ENCODE results near the gene KCTD17. TPM values are rescaled to one million over a fixed set of nuclear protein-coding genes. Genes with fewer than 3 reads are reported as not detected.

KCTD17 gene
- total RNA-seq, 1 donor from 2014 or later, result 46.9 TPM

DNA sequence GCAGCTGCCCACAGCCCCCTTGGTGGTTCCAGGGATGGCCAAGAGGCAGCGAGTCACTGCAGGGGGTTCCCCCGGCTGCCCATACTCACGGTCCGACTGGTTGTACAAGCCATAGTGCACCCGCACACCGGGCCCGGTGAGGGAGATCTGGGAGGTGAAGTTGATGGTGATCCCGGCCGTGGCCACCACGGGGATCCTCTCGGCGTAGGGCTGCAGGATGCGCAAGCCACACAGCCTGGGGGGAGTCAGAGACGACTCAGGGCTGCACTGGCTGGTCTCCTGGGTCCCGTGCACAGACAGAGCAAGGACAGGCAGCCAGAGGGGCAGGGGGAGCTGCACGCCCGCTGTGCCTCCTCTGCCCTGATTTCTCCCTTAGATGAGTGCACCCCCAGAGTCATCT lies 23.5 kb downstream of the KCTD17 start:
- no peak for TF ChIP-seq CTCF (IDR thresholded peaks at IDR 0.05; ENCODE audit: unreplicated experiment)
- Mint-ChIP-seq H3K4me3 (ENCODE audit: unreplicated experiment) (no peak overlapping the region), H3K9me3 (ENCODE audit: unreplicated experiment) (no peaks in the 10 kb centered on the region), H3K27ac (ENCODE audit: unreplicated experiment) (no peak overlapping the region), H3K4me1 (ENCODE audit: unreplicated experiment) (peaks cover 17% of the 10 kb centered on the region), H3K27me3 (ENCODE audit: unreplicated experiment) (peaks cover 9% of the 10 kb centered on the region), H3K36me3 (ENCODE audit: low read depth, unreplicated experiment) (no peaks in the 10 kb centered on the region)
- no peak for DNase-seq (ENCODE audit: low spot score)

- Mint-ChIP-seq H3K27ac (ENCODE audit: unreplicated experiment) (no peak overlapping the region), H3K36me3 (ENCODE audit: low read depth, unreplicated experiment) (no peaks in the 10 kb centered on the region), H3K4me3 (ENCODE audit: unreplicated experiment) (no peak overlapping the region), H3K27me3 (ENCODE audit: unreplicated experiment) (peaks cover 7% of the 10 kb centered on the region), H3K4me1 (ENCODE audit: unreplicated experiment) (peaks cover 19% of the 10 kb centered on the region), H3K9me3 (ENCODE audit: unreplicated experiment) (no peaks in the 10 kb centered on the region)
- DNase-seq (ENCODE audit: low spot score), result no peak
- TF ChIP-seq CTCF (IDR thresholded peaks at IDR 0.05; ENCODE audit: unreplicated experiment), result no peak
Observed at GRCh38 chr22:37075822-37076433, 24.4 kb downstream of the KCTD17 start.

DNA sequence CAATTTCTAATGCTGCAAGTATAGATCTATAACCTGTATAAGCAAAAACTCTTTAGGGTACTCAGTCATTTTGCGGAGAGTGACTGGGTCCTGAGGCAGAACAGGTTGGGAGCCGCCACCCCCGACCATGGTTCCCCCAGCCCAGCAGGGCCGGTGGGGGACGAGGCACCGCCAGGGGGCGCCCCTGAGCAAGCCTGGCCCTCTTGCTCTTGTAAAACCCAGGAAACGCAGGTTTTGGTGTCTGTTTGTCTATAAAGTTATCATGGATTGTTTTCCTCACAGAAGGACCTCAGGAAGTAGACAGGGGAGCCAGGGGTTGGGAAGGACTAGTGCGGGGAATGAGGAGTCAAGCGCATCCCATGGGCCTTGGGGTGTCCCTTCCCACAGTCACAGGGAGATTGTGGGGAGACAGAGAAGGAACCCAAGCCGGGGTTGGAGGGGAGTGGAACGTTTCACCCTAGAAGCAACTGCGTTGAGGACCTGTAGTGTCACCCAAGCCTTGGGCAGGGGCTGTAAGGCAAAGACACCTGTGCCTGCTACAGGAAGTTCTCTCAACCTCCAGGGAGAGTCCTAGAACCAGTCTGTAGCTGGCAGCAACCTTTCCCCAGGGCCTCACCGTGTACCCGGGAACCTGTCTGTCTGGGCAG lies 26.4 kb downstream of the KCTD17 start:
- no peaks in the 10 kb centered on the region for H3K9me3 Mint-ChIP-seq (ENCODE audit: unreplicated experiment)
- H3K27me3 Mint-ChIP-seq (ENCODE audit: unreplicated experiment), result peaks cover 9% of the 10 kb centered on the region
- peak; percentile 93 for TF ChIP-seq CTCF (IDR thresholded peaks at IDR 0.05; ENCODE audit: unreplicated experiment)
- peaks cover 19% of the 10 kb centered on the region for H3K4me1 Mint-ChIP-seq (ENCODE audit: unreplicated experiment)
- peak; percentile 84 for DNase-seq (ENCODE audit: low spot score)
- H3K27ac Mint-ChIP-seq (ENCODE audit: unreplicated experiment), result no peak overlapping the region
- no peaks in the 10 kb centered on the region for H3K36me3 Mint-ChIP-seq (ENCODE audit: low read depth, unreplicated experiment)
- H3K4me3 Mint-ChIP-seq (ENCODE audit: unreplicated experiment), result no peak overlapping the region

GRCh38 chr22:37079158-37079557 lies 27.6 kb downstream of the KCTD17 start:
- H3K4me1 Mint-ChIP-seq (ENCODE audit: unreplicated experiment), result peaks cover 19% of the 10 kb centered on the region
- H3K9me3 Mint-ChIP-seq (ENCODE audit: unreplicated experiment), result no peaks in the 10 kb centered on the region
- no peak for DNase-seq (ENCODE audit: low spot score)
- H3K27me3 Mint-ChIP-seq (ENCODE audit: unreplicated experiment), result peaks cover 9% of the 10 kb centered on the region
- no peak for TF ChIP-seq CTCF (IDR thresholded peaks at IDR 0.05; ENCODE audit: unreplicated experiment)
- no peak overlapping the region for H3K27ac Mint-ChIP-seq (ENCODE audit: unreplicated experiment)
- H3K4me3 Mint-ChIP-seq (ENCODE audit: unreplicated experiment), result peak overlapping the region; percentile 26
- no peaks in the 10 kb centered on the region for H3K36me3 Mint-ChIP-seq (ENCODE audit: low read depth, unreplicated experiment)

DNA sequence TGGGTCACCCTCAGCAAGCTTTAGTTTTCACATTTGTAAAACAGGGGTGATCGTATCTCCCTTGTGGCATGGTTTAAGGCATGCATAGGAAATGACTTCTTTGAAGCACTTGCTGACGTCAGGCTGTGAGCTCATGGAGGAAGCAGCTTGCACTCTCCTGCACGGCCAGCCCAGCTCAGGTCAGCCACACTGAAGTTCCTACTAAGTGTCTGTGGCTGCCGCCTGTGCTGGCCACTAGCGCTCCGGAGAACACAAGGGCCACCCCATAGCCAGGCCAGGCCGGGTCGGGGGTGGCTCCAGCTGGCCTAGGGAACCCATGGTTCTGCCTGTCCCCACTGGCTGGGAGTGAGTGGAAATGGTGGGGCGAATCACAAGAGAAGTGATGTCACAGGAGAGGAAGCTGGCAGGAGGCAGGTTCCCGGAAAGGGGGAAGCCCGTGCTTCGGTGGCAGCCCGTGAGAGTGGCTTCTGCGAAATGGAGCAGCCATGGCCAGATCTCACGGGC lies 28.2 kb downstream of the KCTD17 start:
- Mint-ChIP-seq H3K36me3 (ENCODE audit: low read depth, unreplicated experiment) (no peaks in the 10 kb centered on the region), H3K9me3 (ENCODE audit: unreplicated experiment) (no peaks in the 10 kb centered on the region), H3K4me1 (ENCODE audit: unreplicated experiment) (peaks cover 19% of the 10 kb centered on the region), H3K27ac (ENCODE audit: unreplicated experiment) (no peak overlapping the region), H3K27me3 (ENCODE audit: unreplicated experiment) (peaks cover 9% of the 10 kb centered on the region), H3K4me3 (ENCODE audit: unreplicated experiment) (no peak overlapping the region)
- no peak for TF ChIP-seq CTCF (IDR thresholded peaks at IDR 0.05; ENCODE audit: unreplicated experiment)
- DNase-seq (ENCODE audit: low spot score), result no peak

Data from endothelial cell (in vitro differentiated cells).